Activated CD4-positive, alpha-beta T cell treated with anti-CD3 and anti-CD28 coated beads, Interleukin-2, amount 10 ng/mL, durations not matched to agents 24 days and 14 days (primary cell): Measurements from ENCODE around the gene NCKAP1. TPM values are rescaled to one million over a fixed set of nuclear protein-coding genes. Genes with fewer than 3 reads are reported as not detected.
"Not testable (repeated sequence)": the region's sequence is repeated elsewhere in the genome, so short reads cannot be mapped to it uniquely, and the experiment has no call there.

Source experiments
- DNase-seq: peaks from one replicate; pipeline ENCODE4 v3.0.0; 2022
- H3K27ac Mint-ChIP-seq: one replicate; pipeline ENCODE4 v1.8.0; 2022; ENCODE audit warnings: mild to moderate bottlenecking, mixed read lengths
- H3K27me3 Mint-ChIP-seq: one replicate; pipeline ENCODE4 v1.8.0; 2022; ENCODE audit warnings: mixed read lengths
- H3K36me3 Mint-ChIP-seq: one replicate; pipeline ENCODE4 v1.8.0; 2022; ENCODE audit warnings: low read depth, mild to moderate bottlenecking, mixed read lengths
- H3K4me1 Mint-ChIP-seq: one replicate; pipeline ENCODE4 v1.8.0; 2021; ENCODE audit warnings: mixed read lengths
- H3K4me3 Mint-ChIP-seq: one replicate; pipeline ENCODE4 v1.8.0; 2022; ENCODE audit warnings: mild to moderate bottlenecking, moderate library complexity, mixed read lengths
- H3K9me3 Mint-ChIP-seq: one replicate; pipeline ENCODE4 v1.8.0; 2021; ENCODE audit warnings: mixed read lengths
- intact Hi-C: fragments of 100-400 bp; cut with micrococcal nuclease; formaldehyde crosslinking; loops from one replicate; pipeline ENCODE4 v1.15.1; 2023
- total RNA-seq: library from RNA; stranded (reverse); gene quantifications from 2 replicates; pipeline ENCODE4 v1.2.3, GENCODE V29; 2022

Gene NCKAP1
- total RNA-seq, 1 donor from 2014 or later, result 14.5 TPM

- H3K27me3 Mint-ChIP-seq, result peaks cover 74% of the 10 kb centered on the region
Observed at GRCh38 chr2:183031911-183032794, 6.1 kb downstream of the NCKAP1 start.

GRCh38 chr2:183029219-183029618, 9.0 kb downstream of the NCKAP1 start:
- no peaks in the 10 kb centered on the region for H3K36me3 Mint-ChIP-seq
- no peaks in the 10 kb centered on the region for H3K9me3 Mint-ChIP-seq
- intact Hi-C loops, result no loop called here
- peaks cover 66% of the 10 kb centered on the region for H3K27me3 Mint-ChIP-seq
- DNase-seq, result no peak
- H3K4me3 Mint-ChIP-seq, result no peak overlapping the region
- H3K27ac Mint-ChIP-seq, result no peak overlapping the region
- H3K4me1 Mint-ChIP-seq, result no peaks in the 10 kb centered on the region

More at GRCh38 chr2:183031911-183032794, 6.1 kb downstream of the NCKAP1 start:
- intact Hi-C loops, result no loop called here
- peaks cover 13% of the 10 kb centered on the region for H3K4me1 Mint-ChIP-seq
- DNase-seq, result no peak
- no peaks in the 10 kb centered on the region for H3K36me3 Mint-ChIP-seq
- no peak overlapping the region for H3K4me3 Mint-ChIP-seq
- no peaks in the 10 kb centered on the region for H3K9me3 Mint-ChIP-seq
- no peak overlapping the region for H3K27ac Mint-ChIP-seq

GRCh38 chr2:183028108-183028507, 10.1 kb downstream of the NCKAP1 start:
- Mint-ChIP-seq H3K4me3 (no peak overlapping the region), H3K36me3 (no peaks in the 10 kb centered on the region), H3K27me3 (peaks cover 56% of the 10 kb centered on the region), H3K4me1 (no peaks in the 10 kb centered on the region), H3K27ac (no peak overlapping the region), H3K9me3 (no peaks in the 10 kb centered on the region)
- no peak for DNase-seq
- intact Hi-C loops, result no loop called here

GRCh38 chr2:183027443-183027842, 10.8 kb downstream of the NCKAP1 start:
- peaks cover 50% of the 10 kb centered on the region for H3K27me3 Mint-ChIP-seq
- intact Hi-C loops, result no loop called here

GRCh38 chr2:183026424-183026823, 11.8 kb downstream of the NCKAP1 start:
- Mint-ChIP-seq H3K4me3 (no peak overlapping the region), H3K27me3 (peaks cover 41% of the 10 kb centered on the region), H3K4me1 (no peaks in the 10 kb centered on the region), H3K9me3 (no peaks in the 10 kb centered on the region), H3K36me3 (no peaks in the 10 kb centered on the region), H3K27ac (no peak overlapping the region)
- DNase-seq, result no peak
- intact Hi-C loops, result no loop called here

More at GRCh38 chr2:183027443-183027842, 10.8 kb downstream of the NCKAP1 start:
- Mint-ChIP-seq H3K27ac (no peak overlapping the region), H3K4me3 (no peak overlapping the region), H3K9me3 (no peaks in the 10 kb centered on the region), H3K4me1 (no peaks in the 10 kb centered on the region), H3K36me3 (no peaks in the 10 kb centered on the region)
- no peak for DNase-seq

- no peak overlapping the region for H3K4me3 Mint-ChIP-seq
- no peak overlapping the region for H3K27ac Mint-ChIP-seq
- H3K27me3 Mint-ChIP-seq, result peaks cover 40% of the 10 kb centered on the region
- H3K9me3 Mint-ChIP-seq, result no peaks in the 10 kb centered on the region
- H3K36me3 Mint-ChIP-seq, result no peaks in the 10 kb centered on the region
- intact Hi-C loops, result no loop called here
- no peaks in the 10 kb centered on the region for H3K4me1 Mint-ChIP-seq
- DNase-seq, result no peak
Observed at GRCh38 chr2:183025993-183026392, 12.3 kb downstream of the NCKAP1 start.

GRCh38 chr2:183024339-183025095, 13.7 kb downstream of the NCKAP1 start:
- no peaks in the 10 kb centered on the region for H3K4me1 Mint-ChIP-seq
- H3K4me3 Mint-ChIP-seq, result no peak overlapping the region
- peaks cover 27% of the 10 kb centered on the region for H3K27me3 Mint-ChIP-seq
- H3K27ac Mint-ChIP-seq, result no peak overlapping the region
- intact Hi-C loops, result no loop called here
- no peaks in the 10 kb centered on the region for H3K36me3 Mint-ChIP-seq
- DNase-seq, result no peak
- no peaks in the 10 kb centered on the region for H3K9me3 Mint-ChIP-seq

GRCh38 chr2:183022711-183023110, 15.5 kb downstream of the NCKAP1 start:
- Mint-ChIP-seq H3K27me3 (peaks cover 18% of the 10 kb centered on the region), H3K4me1 (no peaks in the 10 kb centered on the region), H3K36me3 (no peaks in the 10 kb centered on the region), H3K4me3 (no peak overlapping the region), H3K27ac (no peak overlapping the region), H3K9me3 (no peaks in the 10 kb centered on the region)
- DNase-seq, result no peak
- intact Hi-C loops, result no loop called here

- Mint-ChIP-seq H3K27me3 (peaks cover 12% of the 10 kb centered on the region), H3K4me3 (no peak overlapping the region), H3K4me1 (no peaks in the 10 kb centered on the region), H3K9me3 (no peaks in the 10 kb centered on the region), H3K27ac (no peak overlapping the region), H3K36me3 (no peaks in the 10 kb centered on the region)
- intact Hi-C loops, result no loop called here
- no peak for DNase-seq
Observed at GRCh38 chr2:183021613-183022012, 16.6 kb downstream of the NCKAP1 start.

GRCh38 chr2:183019718-183020442, 18.4 kb downstream of the NCKAP1 start:
- peaks cover 3% of the 10 kb centered on the region for H3K27me3 Mint-ChIP-seq
- H3K4me3 Mint-ChIP-seq, result no peak overlapping the region
- H3K4me1 Mint-ChIP-seq, result no peaks in the 10 kb centered on the region
- no peaks in the 10 kb centered on the region for H3K36me3 Mint-ChIP-seq
- H3K9me3 Mint-ChIP-seq, result no peaks in the 10 kb centered on the region
- intact Hi-C loops, result no loop called here
- no peak for DNase-seq
- H3K27ac Mint-ChIP-seq, result no peak overlapping the region

GRCh38 chr2:183017845-183018244, 20.4 kb downstream of the NCKAP1 start:
- H3K4me3 Mint-ChIP-seq, H3K27ac Mint-ChIP-seq, DNase-seq, H3K9me3 Mint-ChIP-seq, H3K27me3 Mint-ChIP-seq, intact Hi-C loops, H3K36me3 Mint-ChIP-seq, H3K4me1 Mint-ChIP-seq: not testable (repeated sequence)

- no peak for DNase-seq
- Mint-ChIP-seq H3K36me3 (no peaks in the 10 kb centered on the region), H3K27ac (no peak overlapping the region), H3K4me3 (no peak overlapping the region), H3K27me3 (peaks cover 4% of the 10 kb centered on the region), H3K9me3 (no peaks in the 10 kb centered on the region), H3K4me1 (no peaks in the 10 kb centered on the region)
- intact Hi-C loops, result no loop called here
Observed at GRCh38 chr2:183014005-183014404, 24.3 kb downstream of the NCKAP1 start.

GRCh38 chr2:183011743-183012142, 26.5 kb downstream of the NCKAP1 start:
- DNase-seq, result no peak
- Mint-ChIP-seq H3K4me3 (no peak overlapping the region), H3K27ac (no peak overlapping the region), H3K36me3 (no peaks in the 10 kb centered on the region), H3K9me3 (no peaks in the 10 kb centered on the region), H3K27me3 (peaks cover 4% of the 10 kb centered on the region), H3K4me1 (no peaks in the 10 kb centered on the region)
- intact Hi-C loops, result no loop called here

GRCh38 chr2:183010112-183010511, 28.1 kb downstream of the NCKAP1 start:
- H3K27me3 Mint-ChIP-seq, result peaks cover 4% of the 10 kb centered on the region
- H3K9me3 Mint-ChIP-seq, result no peaks in the 10 kb centered on the region
- DNase-seq, result no peak
- H3K4me3 Mint-ChIP-seq, result no peak overlapping the region
- no peaks in the 10 kb centered on the region for H3K4me1 Mint-ChIP-seq
- intact Hi-C loops, result no loop called here
- H3K36me3 Mint-ChIP-seq, result no peaks in the 10 kb centered on the region
- H3K27ac Mint-ChIP-seq, result no peak overlapping the region
